B cell (primary cell): ENCODE data around the gene ZNF296.

Experiments
- EZH2 ChIP-seq: IDR thresholded peaks from 2 replicates; pipeline ENCODE4 v1.6.1; 2012; ENCODE audit warnings: borderline replicate concordance, low read depth, mild to moderate bottlenecking, moderate library complexity, low read length; ENCODE audit not compliant: insufficient read depth, poor library complexity, severe bottlenecking
- TF ChIP-seq, protein P1 (sequence below): fragments of 200-600 bp; IDR thresholded peaks from one replicate; pipeline ENCODE4 v1.8.0; 2022; ENCODE audit warnings: antibody characterized with exemption, mild to moderate bottlenecking

DNA sequence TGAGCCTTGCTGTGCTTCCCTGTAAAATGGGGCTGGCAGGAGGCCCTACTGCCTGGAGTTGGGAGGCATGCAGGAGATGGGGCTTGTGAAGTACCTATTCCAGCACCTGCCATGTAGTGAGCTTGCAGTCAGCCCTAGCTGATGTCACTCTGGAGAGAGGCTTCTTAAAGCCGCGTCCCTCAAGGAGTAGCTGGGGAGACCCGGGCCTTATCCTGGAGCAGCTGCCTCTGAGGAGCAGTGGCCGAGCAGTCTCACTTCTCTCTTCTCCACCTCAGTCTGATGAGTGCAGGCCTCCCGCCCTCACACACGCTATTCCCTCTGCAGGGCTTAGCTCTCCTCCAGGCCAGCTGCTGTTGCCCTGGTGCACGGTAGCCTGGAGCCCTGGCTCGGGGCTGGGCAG is 19.4 kb downstream of the ZNF296 start:
- TF ChIP-seq, protein P1, sequence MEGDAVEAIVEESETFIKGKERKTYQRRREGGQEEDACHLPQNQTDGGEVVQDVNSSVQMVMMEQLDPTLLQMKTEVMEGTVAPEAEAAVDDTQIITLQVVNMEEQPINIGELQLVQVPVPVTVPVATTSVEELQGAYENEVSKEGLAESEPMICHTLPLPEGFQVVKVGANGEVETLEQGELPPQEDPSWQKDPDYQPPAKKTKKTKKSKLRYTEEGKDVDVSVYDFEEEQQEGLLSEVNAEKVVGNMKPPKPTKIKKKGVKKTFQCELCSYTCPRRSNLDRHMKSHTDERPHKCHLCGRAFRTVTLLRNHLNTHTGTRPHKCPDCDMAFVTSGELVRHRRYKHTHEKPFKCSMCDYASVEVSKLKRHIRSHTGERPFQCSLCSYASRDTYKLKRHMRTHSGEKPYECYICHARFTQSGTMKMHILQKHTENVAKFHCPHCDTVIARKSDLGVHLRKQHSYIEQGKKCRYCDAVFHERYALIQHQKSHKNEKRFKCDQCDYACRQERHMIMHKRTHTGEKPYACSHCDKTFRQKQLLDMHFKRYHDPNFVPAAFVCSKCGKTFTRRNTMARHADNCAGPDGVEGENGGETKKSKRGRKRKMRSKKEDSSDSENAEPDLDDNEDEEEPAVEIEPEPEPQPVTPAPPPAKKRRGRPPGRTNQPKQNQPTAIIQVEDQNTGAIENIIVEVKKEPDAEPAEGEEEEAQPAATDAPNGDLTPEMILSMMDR = no peak
- TF ChIP-seq EZH2 = no peak
